ENCODE results near the gene TAS2R40. TPM values are rescaled to one million over a fixed set of nuclear protein-coding genes. Genes with fewer than 3 reads are reported as not detected.

Gene TAS2R40
- total RNA-seq, 2 experiments from 2014 or later: not detected

- peaks cover 2% of the 10 kb centered on the region for H3K36me3 Mint-ChIP-seq (ENCODE audit: low read depth)
- TF ChIP-seq CTCF (IDR thresholded peaks at IDR 0.05): no peak
- ATAC-seq: no peak
- ChIA-PET POLR2A (no interaction called here), CTCF (interaction anchor here (1.0 to 1.2 kb wide), 2 partner anchors 21 to 181 kb away, joined by 3 to 4 read pairs; no protein-coding TSS in a partner anchor)
- peaks cover 11% of the 10 kb centered on the region for H3K4me1 Mint-ChIP-seq (ENCODE audit: low read depth)
- H3K4me3 Mint-ChIP-seq: no peak overlapping the region
- DNase-seq: no peak
- H3K27me3 Mint-ChIP-seq: no peaks in the 10 kb centered on the region
- intact Hi-C loops (cut with micrococcal nuclease): no loop called here
- H3K9me3 Mint-ChIP-seq: peaks cover 23% of the 10 kb centered on the region
- no peak overlapping the region for H3K27ac Mint-ChIP-seq
Measured at GRCh38 chr7:143236408-143236990, 14.7 kb downstream of the TAS2R40 start.

GRCh38 chr7:143237366-143237765, 15.5 kb downstream of the TAS2R40 start:
- no peak for ATAC-seq
- no peaks in the 10 kb centered on the region for H3K27me3 Mint-ChIP-seq
- POLR2A ChIA-PET: no interaction called here

GRCh38 chr7:143238289-143238980, 16.6 kb downstream of the TAS2R40 start:
- Mint-ChIP-seq H3K36me3 (ENCODE audit: low read depth) (peaks cover 2% of the 10 kb centered on the region), H3K27ac (no peak overlapping the region), H3K9me3 (peaks cover 23% of the 10 kb centered on the region), H3K27me3 (no peaks in the 10 kb centered on the region), H3K4me3 (no peak overlapping the region), H3K4me1 (ENCODE audit: low read depth) (peaks cover 13% of the 10 kb centered on the region)
- no peak for TF ChIP-seq CTCF (IDR thresholded peaks at IDR 0.05)
- ChIA-PET POLR2A (no interaction called here), CTCF (interaction anchor here (0.6 to 7.9 kb wide), 6 partner anchors 17 to 178 kb away, joined by 3 to 211 read pairs (median 16); no protein-coding TSS in a partner anchor)
- DNase-seq (no peak), ATAC-seq (no peak)
- intact Hi-C loops (cut with micrococcal nuclease): no loop called here

More at GRCh38 chr7:143237366-143237765, 15.5 kb downstream of the TAS2R40 start:
- intact Hi-C loops (cut with micrococcal nuclease): no loop called here
- CTCF ChIA-PET: interaction anchor here (1.0 to 1.2 kb wide), 2 partner anchors 22 to 180 kb away, joined by 3 to 4 read pairs; no protein-coding TSS in a partner anchor
- no peak overlapping the region for H3K4me3 Mint-ChIP-seq
- no peak for DNase-seq
- peaks cover 23% of the 10 kb centered on the region for H3K9me3 Mint-ChIP-seq
- H3K27ac Mint-ChIP-seq: no peak overlapping the region
- H3K4me1 Mint-ChIP-seq (ENCODE audit: low read depth): peaks cover 11% of the 10 kb centered on the region
- TF ChIP-seq CTCF (IDR thresholded peaks at IDR 0.05): no peak
- H3K36me3 Mint-ChIP-seq (ENCODE audit: low read depth): peaks cover 2% of the 10 kb centered on the region

GRCh38 chr7:143239813-143240212, 18.0 kb downstream of the TAS2R40 start:
- Mint-ChIP-seq H3K4me3 (no peak overlapping the region), H3K27me3 (no peaks in the 10 kb centered on the region), H3K9me3 (peaks cover 23% of the 10 kb centered on the region), H3K27ac (no peak overlapping the region), H3K36me3 (ENCODE audit: low read depth) (peaks cover 4% of the 10 kb centered on the region), H3K4me1 (ENCODE audit: low read depth) (peaks cover 26% of the 10 kb centered on the region)
- intact Hi-C loops (cut with micrococcal nuclease): loop anchor here (1.0 to 2.0 kb wide), 2 partner anchors 66 to 177 kb away; no protein-coding TSS in a partner anchor
- POLR2A ChIA-PET: interaction anchor here (1.2 to 1.3 kb wide), 3 partner anchors 48 to 140 kb away, joined by 3 to 7 read pairs (median 3); partner anchors contain the start of gene CASP2
- CTCF ChIA-PET: interaction anchor here (0.6 to 7.9 kb wide), 45 partner anchors 8 to 246 kb away, joined by 3 to 211 read pairs (median 9); partner anchors contain the start of genes CASP2, CLCN1, EPHA1 and GSTK1
- TF ChIP-seq CTCF (IDR thresholded peaks at IDR 0.05): no peak
- DNase-seq (no peak), ATAC-seq (no peak)
